ENCODE measurements around the gene INMT. TPM values are rescaled to one million over a fixed set of nuclear protein-coding genes. Genes with fewer than 3 reads are reported as not detected.

Gene INMT
- total and polyA plus RNA-seq, 2 donors (not counting 1 experiment from before 2014, with no cell fraction given): 0.15 TPM; not detected in 1

- DNase-seq (no peak), ATAC-seq (ENCODE audit: low read depth) (no peak)
- no peak overlapping the region for H3K4me3 Mint-ChIP-seq
- peaks cover 0 to 13% (median 0%) of the 10 kb centered on the region in 4 experiments for H3K27me3 ChIP-seq (replicated peaks in 1 of 4; ENCODE audit: control extremely low read depth in 1 of 4, control insufficient read depth in 3 of 4, insufficient read depth in 4 of 4, low read length in 3 of 4)
- TF ChIP-seq CTCF (IDR thresholded peaks at IDR 0.05) (no peak), EZH2 (IDR thresholded peaks at IDR 0.05; ENCODE audit: borderline replicate concordance, insufficient read depth, low read depth, low read length, poor library complexity, severe bottlenecking) (no peak)
- no peak overlapping the region for H3K9ac ChIP-seq (ENCODE audit: low read length)
- no peak overlapping the region for H3K27ac ChIP-seq (ENCODE audit: low read length in 2 of 2)
- WGBS (ENCODE audit: insufficient coverage): no CpG with 5 or more reads among the region's 3 CpGs
- intact Hi-C loops (cut with micrococcal nuclease): no loop called here
- H3K9me3 ChIP-seq (ENCODE audit: control extremely low read depth in 1 of 3, control insufficient read depth in 2 of 3, insufficient read depth in 1 of 3, low read length in 2 of 3): peaks cover 0 to 2% (median 0%) of the 10 kb centered on the region in 3 donors
- no peak overlapping the region for H2AFZ ChIP-seq (ENCODE audit: insufficient read depth, low read depth, low read length, poor library complexity, severe bottlenecking)
- peaks cover 4% of the 10 kb centered on the region for H3K4me1 Mint-ChIP-seq
- ChIA-PET CTCF (interaction anchor here (0.9 kb wide), 2 partner anchors 9 to 11 kb away, joined by 3 to 4 read pairs; no protein-coding TSS in a partner anchor), POLR2A (no interaction called here)
- no peaks in the 10 kb centered on the region for H3K36me3 ChIP-seq (replicated peaks in 1 of 2; ENCODE audit: control extremely low read depth in 1 of 2, control insufficient read depth in 1 of 2, extremely low read depth in 1 of 2, insufficient read depth in 2 of 2, low read length in 1 of 2)
- peaks cover 17% of the 10 kb centered on the region for H3K27me3 Mint-ChIP-seq
- no peak overlapping the region for H3K27ac Mint-ChIP-seq
- H3K79me2 ChIP-seq (ENCODE audit: control insufficient read depth, insufficient read depth, low read length): no peaks in the 10 kb centered on the region
- H3K4me1 ChIP-seq (ENCODE audit: control insufficient read depth in 2 of 2, insufficient read depth in 2 of 2, low read length in 2 of 2): no peaks in the 10 kb centered on the region
- H3K4me3 ChIP-seq (ENCODE audit: control extremely low read depth in 1 of 5, extremely low read depth in 1 of 5, insufficient read depth in 1 of 5, low read depth in 2 of 5, low read length in 4 of 5): no peak overlapping the region
- H4K20me1 ChIP-seq (ENCODE audit: control insufficient read depth, insufficient read depth, low read length, poor library complexity, severe bottlenecking): no peaks in the 10 kb centered on the region
- H3K4me2 ChIP-seq (replicated peaks; ENCODE audit: low read depth, low read length, poor library complexity, severe bottlenecking): no peak overlapping the region
- H3K9me3 Mint-ChIP-seq (ENCODE audit: insufficient read depth): no peaks in the 10 kb centered on the region
These were observed 16.3 kb upstream of the INMT start for GRCh38 chr7:30735631-30736030.

- no peaks in the 10 kb centered on the region for H3K79me2 ChIP-seq (ENCODE audit: control insufficient read depth, insufficient read depth, low read length)
- no peaks in the 10 kb centered on the region for H3K4me1 ChIP-seq (ENCODE audit: control insufficient read depth in 2 of 2, insufficient read depth in 2 of 2, low read length in 2 of 2)
- Mint-ChIP-seq H3K4me3 (no peak overlapping the region), H3K4me1 (peaks cover 4% of the 10 kb centered on the region), H3K27me3 (peaks cover 17% of the 10 kb centered on the region), H3K27ac (no peak overlapping the region), H3K9me3 (ENCODE audit: insufficient read depth) (no peaks in the 10 kb centered on the region)
- H4K20me1 ChIP-seq (ENCODE audit: control insufficient read depth, insufficient read depth, low read length, poor library complexity, severe bottlenecking): no peaks in the 10 kb centered on the region
- ChIA-PET POLR2A (no interaction called here), CTCF (interaction anchor here (0.9 kb wide), 2 partner anchors 9 to 10 kb away, joined by 3 to 4 read pairs; no protein-coding TSS in a partner anchor)
- H3K27me3 ChIP-seq (replicated peaks in 1 of 4; ENCODE audit: control extremely low read depth in 1 of 4, control insufficient read depth in 3 of 4, insufficient read depth in 4 of 4, low read length in 3 of 4): peaks cover 0 to 13% (median 0%) of the 10 kb centered on the region in 4 experiments
- no peak overlapping the region for H3K4me3 ChIP-seq (ENCODE audit: control extremely low read depth in 1 of 5, extremely low read depth in 1 of 5, insufficient read depth in 1 of 5, low read depth in 2 of 5, low read length in 4 of 5)
- peaks cover 0 to 2% (median 0%) of the 10 kb centered on the region in 3 donors for H3K9me3 ChIP-seq (ENCODE audit: control extremely low read depth in 1 of 3, control insufficient read depth in 2 of 3, insufficient read depth in 1 of 3, low read length in 2 of 3)
- no peak overlapping the region for H3K4me2 ChIP-seq (replicated peaks; ENCODE audit: low read depth, low read length, poor library complexity, severe bottlenecking)
- intact Hi-C loops (cut with micrococcal nuclease): no loop called here
- TF ChIP-seq CTCF (IDR thresholded peaks at IDR 0.05) (no peak), EZH2 (IDR thresholded peaks at IDR 0.05; ENCODE audit: borderline replicate concordance, insufficient read depth, low read depth, low read length, poor library complexity, severe bottlenecking) (no peak)
- WGBS (ENCODE audit: insufficient coverage): 94% methylated on average over 2 of the region's 4 CpGs
- no peak overlapping the region for H3K9ac ChIP-seq (ENCODE audit: low read length)
- DNase-seq (no peak), ATAC-seq (ENCODE audit: low read depth) (no peak)
- H3K36me3 ChIP-seq (replicated peaks in 1 of 2; ENCODE audit: control extremely low read depth in 1 of 2, control insufficient read depth in 1 of 2, extremely low read depth in 1 of 2, insufficient read depth in 2 of 2, low read length in 1 of 2): no peaks in the 10 kb centered on the region
- H3K27ac ChIP-seq (ENCODE audit: low read length in 2 of 2): no peak overlapping the region
- H2AFZ ChIP-seq (ENCODE audit: insufficient read depth, low read depth, low read length, poor library complexity, severe bottlenecking): no peak overlapping the region
These were observed 15.6 kb upstream of the INMT start for GRCh38 chr7:30736291-30736690.
